GM23338 (cell line): ENCODE measurements around the gene DLG2. TPM values are rescaled to one million over a fixed set of nuclear protein-coding genes. Genes with fewer than 3 reads are reported as not detected.

Source experiments
- ATAC-seq: fragments of 200-7000 bp; cut with Tn5 transposase; 3 replicates; pipeline ENCODE4 v1.9.1; 2020
- DNase-seq: peaks from one replicate; pipeline ENCODE4 v3.0.0-alpha.2; 2015; ENCODE audit warnings: low spot score
- H2AFZ ChIP-seq: fragments of 200-600 bp; sonication (generic); 2 replicates; pipeline ENCODE4 v1.8.0; 2016; ENCODE audit warnings: antibody characterized with exemption, mild to moderate bottlenecking, moderate library complexity
- H3F3A ChIP-seq: fragments of 200-600 bp; sonication (generic); replicated peaks from 2 replicates; pipeline ENCODE4 v1.8.0; 2017; ENCODE audit warnings: antibody characterized with exemption, mixed run types, low read depth
- H3K27ac ChIP-seq: fragments of 200-600 bp; sonication (generic); 2 replicates; pipeline ENCODE4 v1.6.1; 2016; ENCODE audit warnings: low read depth
- H3K27me3 ChIP-seq: fragments of 200-600 bp; sonication (generic); 2 replicates; pipeline ENCODE4 v1.8.0; 2016; ENCODE audit warnings: mild to moderate bottlenecking, mixed run types, moderate library complexity; ENCODE audit not compliant: insufficient read depth
- H3K36me3 ChIP-seq: fragments of 200-600 bp; sonication (generic); 2 replicates; pipeline ENCODE4 v1.8.0; 2016; ENCODE audit warnings: mild to moderate bottlenecking; ENCODE audit not compliant: insufficient read depth
- H3K4me1 ChIP-seq: fragments of 200-600 bp; sonication (generic); 2 replicates; pipeline ENCODE4 v1.8.0; 2016; ENCODE audit warnings: mild to moderate bottlenecking, moderate library complexity; ENCODE audit not compliant: insufficient read depth
- H3K4me2 ChIP-seq: fragments of 200-600 bp; sonication (generic); 2 replicates; pipeline ENCODE4 v1.7.1; 2017; ENCODE audit warnings: mixed run types
- H3K4me3 ChIP-seq: fragments of 200-600 bp; sonication (generic); 2 replicates; pipeline ENCODE4 v1.6.1; 2016; ENCODE audit warnings: mixed run types
- H3K79me2 ChIP-seq: fragments of 200-600 bp; sonication (generic); replicated peaks from 2 replicates; pipeline ENCODE4 v1.8.0; 2017; ENCODE audit warnings: mild to moderate bottlenecking; ENCODE audit not compliant: insufficient read depth
- H3K9me2 ChIP-seq: fragments of 200-600 bp; sonication (generic); 2 replicates; pipeline ENCODE4 v1.8.0; 2017; ENCODE audit not compliant: insufficient read depth
- H4K20me1 ChIP-seq: fragments of 200-600 bp; sonication (generic); replicated peaks from 2 replicates; pipeline ENCODE4 v1.8.0; 2017; ENCODE audit warnings: mild to moderate bottlenecking; ENCODE audit not compliant: insufficient read depth
- H3K27ac Mint-ChIP-seq: 2 replicates; pipeline ENCODE4 v1.8.0; 2020; ENCODE audit warnings: inconsistent platforms, mild to moderate bottlenecking, moderate library complexity, mixed read lengths
- H3K27me3 Mint-ChIP-seq: 3 replicates; pipeline ENCODE4 v1.8.0; 2022; ENCODE audit warnings: low read depth, mild to moderate bottlenecking, moderate library complexity, mixed read lengths, inconsistent platforms; ENCODE audit not compliant: insufficient read depth, poor library complexity
- H3K36me3 Mint-ChIP-seq: 3 replicates; pipeline ENCODE4 v1.8.0; 2021; ENCODE audit warnings: low read depth, mild to moderate bottlenecking, inconsistent platforms, moderate library complexity, mixed read lengths
- H3K4me1 Mint-ChIP-seq: 3 replicates; pipeline ENCODE4 v1.8.0; 2020; ENCODE audit warnings: mild to moderate bottlenecking, inconsistent platforms, mixed read lengths
- H3K4me3 Mint-ChIP-seq: 3 replicates; pipeline ENCODE4 v1.8.0; 2021; ENCODE audit warnings: moderate library complexity, mild to moderate bottlenecking, inconsistent platforms, mixed read lengths
- H3K9me3 Mint-ChIP-seq: 3 replicates; pipeline ENCODE4 v1.8.0; 2020; ENCODE audit warnings: moderate library complexity, mild to moderate bottlenecking, inconsistent platforms, mixed read lengths
- CREB1 ChIP-seq: fragments of 250-450 bp; sonication (Bioruptor Pico); IDR thresholded peaks from 2 replicates; pipeline ENCODE4 v1.5.0; 2020; ENCODE audit warnings: low read depth, mild to moderate bottlenecking, moderate library complexity
- ETS1 ChIP-seq: IDR thresholded peaks from 2 replicates; pipeline ENCODE4 v1.6.1; 2016; ENCODE audit warnings: antibody characterized with exemption
- EZH2 ChIP-seq: fragments of 200-600 bp; sonication (generic); IDR thresholded peaks from one replicate; pipeline ENCODE4 v1.8.0; 2017; ENCODE audit warnings: antibody characterized with exemption, mild to moderate bottlenecking, low read depth; ENCODE audit not compliant: unreplicated experiment
- EZH2phosphoT487 ChIP-seq: fragments of 200-600 bp; sonication (generic); IDR thresholded peaks from one replicate; pipeline ENCODE4 v1.8.1; 2018; ENCODE audit warnings: antibody characterized with exemption; ENCODE audit not compliant: unreplicated experiment
- NANOG ChIP-seq: IDR thresholded peaks from 2 replicates; pipeline ENCODE4 v1.6.1; 2016; ENCODE audit warnings: antibody characterized with exemption, borderline replicate concordance
- POLR2AphosphoS5 ChIP-seq: IDR thresholded peaks from 2 replicates; pipeline ENCODE4 v1.6.1; 2016; ENCODE audit warnings: antibody characterized with exemption, low read depth
- STAT1 ChIP-seq: IDR thresholded peaks from one replicate; pipeline ENCODE4 v1.6.1; 2016; ENCODE audit warnings: antibody characterized with exemption; ENCODE audit not compliant: unreplicated experiment
- ZNF114 ChIP-seq: fragments of 250-450 bp; sonication (Bioruptor Pico); IDR thresholded peaks from 2 replicates; pipeline ENCODE4 v1.5.0; 2020; ENCODE audit warnings: mild to moderate bottlenecking, moderate library complexity
- ZNF331 ChIP-seq: fragments of 250-450 bp; sonication (Bioruptor Pico); IDR thresholded peaks from 2 replicates; pipeline ENCODE4 v1.5.0; 2020; ENCODE audit warnings: low read depth, mild to moderate bottlenecking, moderate library complexity
- ZNF462 ChIP-seq: fragments of 250-450 bp; sonication (Bioruptor Pico); IDR thresholded peaks from 2 replicates; pipeline ENCODE4 v1.5.0; 2020; ENCODE audit warnings: mild to moderate bottlenecking, moderate library complexity
- polyA plus RNA-seq: library from polyadenylated mRNA; unstranded; fragments of >200 nt; fragmentation: Nextera tagmentation; extraction: Ambion mirVana; gene quantifications from 2 replicates; pipeline ENCODE4 v1.2.1, GENCODE V29; 2016
- total RNA-seq: library from RNA; depleted of rRNA; stranded (reverse); fragments of >200 nt; shearing (Covaris generic); gene quantifications from 2 replicates; pipeline ENCODE4 v1.2.3, GENCODE V29; 2014
- TF ChIP-seq, protein P1 (sequence below): IDR thresholded peaks from one replicate; pipeline ENCODE4 v1.6.1; 2018; ENCODE audit warnings: antibody characterized with exemption; ENCODE audit not compliant: unreplicated experiment
- TF ChIP-seq, protein P2 (sequence below), 2 experiments: fragments of 200-600 bp in 1 of 2; sonication (generic) in 1 of 2; conservative IDR thresholded peaks; 2 replicates each; pipeline versions ENCODE4 v1.5.1 to v1.6.1; 2016 to 2017; ENCODE audit warnings: antibody characterized with exemption in 2 of 2, low read depth in 2 of 2, mild to moderate bottlenecking in 2 of 2, moderate library complexity in 1 of 2

DLG2 gene
- total and polyA plus RNA-seq, 2 experiments from 2014 or later = 19.8 to 21.5 TPM

DNA sequence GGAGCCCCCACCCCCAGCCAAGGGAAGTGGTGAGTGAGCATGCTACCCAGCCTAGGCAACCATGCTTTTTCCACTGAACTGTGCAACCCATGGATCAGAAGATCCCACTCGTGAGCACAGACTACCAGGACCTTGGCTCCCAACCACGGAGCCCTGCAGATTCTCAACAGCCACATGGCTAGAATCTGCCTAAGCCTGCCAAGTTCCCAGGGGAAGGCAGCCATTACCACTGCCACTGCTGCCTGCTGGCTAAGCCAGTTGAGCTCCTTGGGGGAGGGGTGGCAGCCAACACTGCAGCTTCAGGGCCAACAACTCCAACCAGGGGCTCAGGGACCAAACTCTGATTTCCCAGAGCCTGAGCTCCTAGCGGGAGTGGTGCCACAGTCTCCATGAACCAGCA is 195.8 kb downstream of the DLG2 start:
- Histone ChIP-seq H2AFZ (no peak overlapping the region), H4K20me1 (no peaks in the 10 kb centered on the region), H3K27me3 (no peaks in the 10 kb centered on the region), H3F3A (no peaks in the 10 kb centered on the region), H3K4me1 (no peaks in the 10 kb centered on the region), H3K4me2 (no peak overlapping the region), H3K79me2 (no peaks in the 10 kb centered on the region), H3K27ac (no peak overlapping the region), H3K4me3 (no peak overlapping the region), H3K36me3 (no peaks in the 10 kb centered on the region), H3K9me2 (no peaks in the 10 kb centered on the region; the same call in 1 of the 2 replicates)
- DNase-seq (no peak), ATAC-seq (no peak)
- TF ChIP-seq ETS1 (no peak), NANOG (no peak), ZNF331 (CRISPR knock-in tag) (no peak), EZH2 (no peak), CREB1 (CRISPR knock-in tag) (no peak), POLR2AphosphoS5 (no peak), ZNF462 (CRISPR knock-in tag) (no peak), STAT1 (no peak), ZNF114 (CRISPR knock-in tag) (no peak), EZH2phosphoT487 (no peak)
- TF ChIP-seq, protein P1, sequence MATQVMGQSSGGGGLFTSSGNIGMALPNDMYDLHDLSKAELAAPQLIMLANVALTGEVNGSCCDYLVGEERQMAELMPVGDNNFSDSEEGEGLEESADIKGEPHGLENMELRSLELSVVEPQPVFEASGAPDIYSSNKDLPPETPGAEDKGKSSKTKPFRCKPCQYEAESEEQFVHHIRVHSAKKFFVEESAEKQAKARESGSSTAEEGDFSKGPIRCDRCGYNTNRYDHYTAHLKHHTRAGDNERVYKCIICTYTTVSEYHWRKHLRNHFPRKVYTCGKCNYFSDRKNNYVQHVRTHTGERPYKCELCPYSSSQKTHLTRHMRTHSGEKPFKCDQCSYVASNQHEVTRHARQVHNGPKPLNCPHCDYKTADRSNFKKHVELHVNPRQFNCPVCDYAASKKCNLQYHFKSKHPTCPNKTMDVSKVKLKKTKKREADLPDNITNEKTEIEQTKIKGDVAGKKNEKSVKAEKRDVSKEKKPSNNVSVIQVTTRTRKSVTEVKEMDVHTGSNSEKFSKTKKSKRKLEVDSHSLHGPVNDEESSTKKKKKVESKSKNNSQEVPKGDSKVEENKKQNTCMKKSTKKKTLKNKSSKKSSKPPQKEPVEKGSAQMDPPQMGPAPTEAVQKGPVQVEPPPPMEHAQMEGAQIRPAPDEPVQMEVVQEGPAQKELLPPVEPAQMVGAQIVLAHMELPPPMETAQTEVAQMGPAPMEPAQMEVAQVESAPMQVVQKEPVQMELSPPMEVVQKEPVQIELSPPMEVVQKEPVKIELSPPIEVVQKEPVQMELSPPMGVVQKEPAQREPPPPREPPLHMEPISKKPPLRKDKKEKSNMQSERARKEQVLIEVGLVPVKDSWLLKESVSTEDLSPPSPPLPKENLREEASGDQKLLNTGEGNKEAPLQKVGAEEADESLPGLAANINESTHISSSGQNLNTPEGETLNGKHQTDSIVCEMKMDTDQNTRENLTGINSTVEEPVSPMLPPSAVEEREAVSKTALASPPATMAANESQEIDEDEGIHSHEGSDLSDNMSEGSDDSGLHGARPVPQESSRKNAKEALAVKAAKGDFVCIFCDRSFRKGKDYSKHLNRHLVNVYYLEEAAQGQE = no peak
- TF ChIP-seq, protein P2, sequence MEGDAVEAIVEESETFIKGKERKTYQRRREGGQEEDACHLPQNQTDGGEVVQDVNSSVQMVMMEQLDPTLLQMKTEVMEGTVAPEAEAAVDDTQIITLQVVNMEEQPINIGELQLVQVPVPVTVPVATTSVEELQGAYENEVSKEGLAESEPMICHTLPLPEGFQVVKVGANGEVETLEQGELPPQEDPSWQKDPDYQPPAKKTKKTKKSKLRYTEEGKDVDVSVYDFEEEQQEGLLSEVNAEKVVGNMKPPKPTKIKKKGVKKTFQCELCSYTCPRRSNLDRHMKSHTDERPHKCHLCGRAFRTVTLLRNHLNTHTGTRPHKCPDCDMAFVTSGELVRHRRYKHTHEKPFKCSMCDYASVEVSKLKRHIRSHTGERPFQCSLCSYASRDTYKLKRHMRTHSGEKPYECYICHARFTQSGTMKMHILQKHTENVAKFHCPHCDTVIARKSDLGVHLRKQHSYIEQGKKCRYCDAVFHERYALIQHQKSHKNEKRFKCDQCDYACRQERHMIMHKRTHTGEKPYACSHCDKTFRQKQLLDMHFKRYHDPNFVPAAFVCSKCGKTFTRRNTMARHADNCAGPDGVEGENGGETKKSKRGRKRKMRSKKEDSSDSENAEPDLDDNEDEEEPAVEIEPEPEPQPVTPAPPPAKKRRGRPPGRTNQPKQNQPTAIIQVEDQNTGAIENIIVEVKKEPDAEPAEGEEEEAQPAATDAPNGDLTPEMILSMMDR (conservative IDR thresholded peaks at IDR 0.05; ENCODE audit: low read depth in 2 of 2) = no peak
- H3K4me1 Mint-ChIP-seq = no peaks in the 10 kb centered on the region; the same call in 2 of the 3 replicates
- no peak overlapping the region for H3K4me3 Mint-ChIP-seq
- peaks cover 2% of the 10 kb centered on the region for H3K27me3 Mint-ChIP-seq
- peaks cover 29% of the 10 kb centered on the region; the same call in 2 of the 3 replicates for H3K36me3 Mint-ChIP-seq
- peaks cover 34% of the 10 kb centered on the region for H3K9me3 Mint-ChIP-seq
- no peak overlapping the region for H3K27ac Mint-ChIP-seq
